GM23248 (cell line): Measurements from ENCODE around the gene GASK1B.

Experiments
- EZH2 ChIP-seq: fragments of 200-600 bp; sonication (generic); IDR thresholded peaks from 2 replicates; pipeline ENCODE4 v1.6.1; 2018; ENCODE audit warnings: antibody characterized with exemption, mild to moderate bottlenecking; ENCODE audit not compliant: insufficient read depth, poor library complexity, severe bottlenecking
- EZH2phosphoT487 ChIP-seq: fragments of 200-600 bp; sonication (generic); IDR thresholded peaks from 2 replicates; pipeline ENCODE4 v1.6.1; 2018; ENCODE audit warnings: antibody characterized with exemption, moderate library complexity, mild to moderate bottlenecking, low read depth; ENCODE audit not compliant: insufficient read depth

- TF ChIP-seq EZH2phosphoT487 (no peak), EZH2 (no peak)
Measured at GRCh38 chr4:158159054-158159717, 13.6 kb downstream of the GASK1B start.
